ENCODE results near the gene PIM3.

PIM3 gene

GRCh38 chr22:50011447-50012210 lies 51.1 kb downstream of the PIM3 start:
- DNase-seq (ENCODE audit: low read depth): no peak
- H3K4me3 ChIP-seq (ENCODE audit: low read depth, low read length): no peak overlapping the region

GRCh38 chr22:50012211-50013181 lies 51.9 kb downstream of the PIM3 start, which contains the start of gene IL17REL:
TSS of gene IL17REL (minus strand) at chr22:50012765. CDS start at chr22:50012646, 119 bp downstream.
- DNase-seq (ENCODE audit: low read depth): no peak
- H3K4me3 ChIP-seq (ENCODE audit: low read depth, low read length): no peak within 1 kb of the TSS

Measured in skeletal muscle cell (primary cell).